ENCODE data around the gene CAD.
"Not testable (repeated sequence)": the region's sequence is repeated elsewhere in the genome, so short reads cannot be mapped to it uniquely, and the experiment has no call there.

The CAD gene

GRCh38 chr2:27217173-27218121 is at the start of gene CAD:
CAD (plus strand) TSS chr2:27217369; CDS start chr2:27217552, 183 bp downstream.
- intact Hi-C loops (cut with DNase I): no loop called here
- peak; percentile 78 to 98 (median 86) for DNase-seq

GRCh38 chr2:27170581-27171337 is 46.4 kb upstream of the CAD start:
- DNase-seq: no peak
- intact Hi-C loops (cut with DNase I): no loop called here

GRCh38 chr2:27171351-27171848 is 45.8 kb upstream of the CAD start:
- DNase-seq: no peak
- intact Hi-C loops (cut with DNase I): no loop called here

- DNase-seq: peak in 1 of 10 donors; percentile 87
- intact Hi-C loops (cut with DNase I): no loop called here
Measured at GRCh38 chr2:27174638-27175037, 42.5 kb upstream of the CAD start.

- DNase-seq: no peak
- intact Hi-C loops (cut with DNase I): no loop called here
Measured at GRCh38 chr2:27175330-27175729, 41.8 kb upstream of the CAD start.

GRCh38 chr2:27175781-27176180 is 41.4 kb upstream of the CAD start:
- intact Hi-C loops (cut with DNase I); DNase-seq: not testable (repeated sequence)

- intact Hi-C loops (cut with DNase I): no loop called here
- DNase-seq: no peak
Measured at GRCh38 chr2:27177441-27178351, 39.5 kb upstream of the CAD start.

- no peak for DNase-seq
- intact Hi-C loops (cut with DNase I): no loop called here
Measured at GRCh38 chr2:27178469-27178868, 38.7 kb upstream of the CAD start.

GRCh38 chr2:27179344-27180000 is 37.7 kb upstream of the CAD start:
- no peak for DNase-seq
- intact Hi-C loops (cut with DNase I): no loop called here

GRCh38 chr2:27182346-27182745 is 34.8 kb upstream of the CAD start:
- intact Hi-C loops (cut with DNase I): no loop called here

GRCh38 chr2:27184115-27184514 is 33.1 kb upstream of the CAD start:
- intact Hi-C loops (cut with DNase I): no loop called here
- no peak for DNase-seq

More at GRCh38 chr2:27182346-27182745, 34.8 kb upstream of the CAD start:
- DNase-seq: no peak

- peak in 4 of 10 donors; percentile 8 to 86 (median 24) for DNase-seq
- intact Hi-C loops (cut with DNase I): no loop called here
Measured at GRCh38 chr2:27185331-27186026, 31.7 kb upstream of the CAD start.

- intact Hi-C loops (cut with DNase I): no loop called here
- DNase-seq: no peak
Measured at GRCh38 chr2:27186613-27187345, 30.4 kb upstream of the CAD start.

GRCh38 chr2:27189989-27190388 is 27.2 kb upstream of the CAD start:
- no peak for DNase-seq
- intact Hi-C loops (cut with DNase I): loop anchor here (10.0 kb wide), 1 partner anchor 225 kb away; no protein-coding TSS in a partner anchor

GRCh38 chr2:27191070-27191829 is 25.9 kb upstream of the CAD start:
- peak in 6 of 10 donors; percentile 17 to 87 (median 37) for DNase-seq
- intact Hi-C loops (cut with DNase I): loop anchor here (1.0 to 10.0 kb wide), 2 partner anchors 93 to 226 kb away; no protein-coding TSS in a partner anchor

- DNase-seq: no peak
- intact Hi-C loops (cut with DNase I): loop anchor here (10.0 kb wide), 1 partner anchor 230 kb away; no protein-coding TSS in a partner anchor
Measured at GRCh38 chr2:27194538-27195354, 22.4 kb upstream of the CAD start.

All from posterior cingulate gyrus (tissue), 11 donors.